ENCODE results near the gene SMIM5.

DNA sequence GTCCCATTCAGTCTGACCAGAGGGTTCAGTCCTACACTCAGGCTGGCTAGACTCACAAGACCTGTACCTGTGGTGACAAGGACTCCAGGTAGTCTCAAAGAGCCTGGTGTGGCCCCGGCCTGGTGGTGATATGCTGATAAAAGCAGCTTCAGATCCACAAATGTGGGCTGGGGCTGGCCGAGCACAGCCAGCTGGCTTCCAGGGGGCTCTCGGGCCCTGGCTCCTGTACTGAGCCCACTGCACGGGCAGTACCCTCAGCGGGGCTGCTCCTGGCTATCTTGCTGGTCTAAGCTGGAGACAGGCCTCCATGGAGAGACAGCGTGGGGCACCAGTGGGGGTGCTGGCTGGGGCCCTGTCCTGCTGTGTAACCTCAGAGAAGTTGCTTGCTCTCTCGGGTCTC is 4.3 kb downstream of the SMIM5 start:
- TF ChIP-seq, protein P1, sequence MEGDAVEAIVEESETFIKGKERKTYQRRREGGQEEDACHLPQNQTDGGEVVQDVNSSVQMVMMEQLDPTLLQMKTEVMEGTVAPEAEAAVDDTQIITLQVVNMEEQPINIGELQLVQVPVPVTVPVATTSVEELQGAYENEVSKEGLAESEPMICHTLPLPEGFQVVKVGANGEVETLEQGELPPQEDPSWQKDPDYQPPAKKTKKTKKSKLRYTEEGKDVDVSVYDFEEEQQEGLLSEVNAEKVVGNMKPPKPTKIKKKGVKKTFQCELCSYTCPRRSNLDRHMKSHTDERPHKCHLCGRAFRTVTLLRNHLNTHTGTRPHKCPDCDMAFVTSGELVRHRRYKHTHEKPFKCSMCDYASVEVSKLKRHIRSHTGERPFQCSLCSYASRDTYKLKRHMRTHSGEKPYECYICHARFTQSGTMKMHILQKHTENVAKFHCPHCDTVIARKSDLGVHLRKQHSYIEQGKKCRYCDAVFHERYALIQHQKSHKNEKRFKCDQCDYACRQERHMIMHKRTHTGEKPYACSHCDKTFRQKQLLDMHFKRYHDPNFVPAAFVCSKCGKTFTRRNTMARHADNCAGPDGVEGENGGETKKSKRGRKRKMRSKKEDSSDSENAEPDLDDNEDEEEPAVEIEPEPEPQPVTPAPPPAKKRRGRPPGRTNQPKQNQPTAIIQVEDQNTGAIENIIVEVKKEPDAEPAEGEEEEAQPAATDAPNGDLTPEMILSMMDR (IDR thresholded peaks at IDR 0.05): no peak
- TF ChIP-seq POLR2A (IDR thresholded peaks at IDR 0.05) (no peak), EP300 (IDR thresholded peaks at IDR 0.05) (no peak)
